SK-N-SH (cell line): ENCODE results near the gene MOB1A. TPM values are rescaled to one million over a fixed set of nuclear protein-coding genes. Genes with fewer than 3 reads are reported as not detected.
A peak's percentile ranks its signal among the peaks of the same experiment; 100 is the strongest.

Source experiments
- CTCF ChIA-PET: fragments of 300-600, 350-600 bp; formaldehyde crosslinking; extraction: SDS; loops from one replicate; lab custom pipeline; 2021; lab: Yijun Ruan, JAX
- POLR2A ChIA-PET: fragments of 350-600 bp; sonication (Branson Sonifier 250); formaldehyde crosslinking; extraction: SDS; loops from one replicate; lab custom pipeline; 2020; ENCODE audit warnings: antibody characterized with exemption, inconsistent platforms; lab: Yijun Ruan, JAX
- DNase-seq: peaks from one replicate; pipeline ENCODE4 v3.0.0; 2012
- H2AFZ ChIP-seq: fragments of 200-600 bp; sonication (generic); 2 replicates; pipeline ENCODE4 v1.8.1; 2016; ENCODE audit warnings: antibody characterized with exemption, mild to moderate bottlenecking, low read depth
- H3F3A ChIP-seq: fragments of 200-600 bp; sonication (generic); replicated peaks from 2 replicates; pipeline ENCODE3; 2016; ENCODE audit warnings: antibody characterized with exemption, mild to moderate bottlenecking; ENCODE audit not compliant: insufficient read depth
- H3K27ac ChIP-seq, 2 experiments: fragments of 200-500 bp in 1 of 2; fragments of 200-600 bp in 1 of 2; sonication (Bioruptor generic) in 1 of 2; sonication (generic), shearing (Covaris generic) in 1 of 2; 2 replicates each; pipeline versions ENCODE4 v1.5.1 to v1.6.1; 2014 to 2016; ENCODE audit warnings: low read depth in 2 of 2, inconsistent platforms in 1 of 2, low read length in 1 of 2, mild to moderate bottlenecking in 1 of 2, mixed read lengths in 1 of 2
- H3K27me3 ChIP-seq: fragments of 200-600 bp; sonication (generic), shearing (Covaris generic); 2 replicates; pipeline ENCODE4 v1.6.1; 2016; ENCODE audit warnings: mixed run types; ENCODE audit not compliant: insufficient read depth
- H3K36me3 ChIP-seq, 2 experiments: fragments of 200-500 bp in 1 of 2; fragments of 200-600 bp in 1 of 2; sonication (Bioruptor generic) in 1 of 2; sonication (generic) in 1 of 2; replicated peaks in 1 of 2; 2 replicates each; pipeline versions ENCODE3 to v1.5.1; 2014 to 2016; ENCODE audit warnings: low read length in 1 of 2, mild to moderate bottlenecking in 1 of 2; ENCODE audit not compliant: insufficient read depth in 2 of 2, control insufficient read depth in 1 of 2
- H3K4me1 ChIP-seq, 2 experiments: fragments of 200-500 bp in 1 of 2; fragments of 200-600 bp in 1 of 2; sonication (Bioruptor generic) in 1 of 2; sonication (generic), shearing (Covaris generic) in 1 of 2; 2 replicates each; pipeline versions ENCODE4 v1.5.1 to v1.6.1; 2014 to 2016; ENCODE audit warnings: low read depth in 1 of 2, low read length in 1 of 2, mixed run types in 1 of 2; ENCODE audit not compliant: insufficient read depth in 2 of 2, control insufficient read depth in 1 of 2
- H3K4me2 ChIP-seq: fragments of 200-600 bp; sonication (generic), shearing (Covaris generic); 2 replicates; pipeline ENCODE4 v1.6.1; 2017; ENCODE audit warnings: mixed run types
- H3K4me3 ChIP-seq, 2 experiments: fragments of 200-500 bp in 1 of 2; fragments of 200-600 bp in 1 of 2; sonication (Bioruptor generic) in 1 of 2; sonication (generic), shearing (Covaris generic) in 1 of 2; 2 replicates each; pipeline versions ENCODE4 v1.5.1 to v1.8.1; 2014 to 2016; ENCODE audit warnings: low read depth in 2 of 2, inconsistent platforms in 1 of 2, low read length in 1 of 2, mild to moderate bottlenecking in 1 of 2, mixed read lengths in 1 of 2, moderate library complexity in 1 of 2
- H3K79me2 ChIP-seq: fragments of 200-600 bp; sonication (generic); 2 replicates; pipeline ENCODE4 v1.8.1; 2017; ENCODE audit warnings: mild to moderate bottlenecking; ENCODE audit not compliant: insufficient read depth
- H3K9ac ChIP-seq: fragments of 200-600 bp; sonication (generic); 2 replicates; pipeline ENCODE4 v1.6.1; 2017; ENCODE audit warnings: mixed run types
- H3K9me2 ChIP-seq: fragments of 200-600 bp; sonication (generic); 2 replicates; pipeline ENCODE4 v1.6.1; 2017; ENCODE audit warnings: mixed run types
- H3K9me3 ChIP-seq: fragments of 200-600 bp; sonication (generic); 2 replicates; pipeline ENCODE4 v1.6.1; 2017; ENCODE audit warnings: mixed run types, mild to moderate bottlenecking, moderate library complexity
- H4K20me1 ChIP-seq: fragments of 200-600 bp; sonication (generic); 2 replicates; pipeline ENCODE4 v1.6.1; 2017; ENCODE audit warnings: mild to moderate bottlenecking, mixed run types; ENCODE audit not compliant: insufficient read depth
- CHD2 ChIP-seq: fragments of 150-350 bp; IDR thresholded peaks from 2 replicates; pipeline ENCODE4 v1.6.1; 2018; ENCODE audit warnings: low read length; ENCODE audit not compliant: partially characterized antibody
- EP300 ChIP-seq, 2 experiments: IDR thresholded peaks; 2 replicates each; pipeline versions ENCODE4 v1.4.0 to v1.6.1; 2012; ENCODE audit warnings: borderline replicate concordance in 1 of 2, low read depth in 1 of 2, low read length in 1 of 2
- FOSL2 ChIP-seq: IDR thresholded peaks from 2 replicates; pipeline ENCODE4 v1.4.0; 2012; ENCODE audit warnings: low read depth, mild to moderate bottlenecking, moderate library complexity, borderline replicate concordance
- FOXJ3 ChIP-seq: sonication (generic); formaldehyde crosslinking; IDR thresholded peaks from 2 replicates; pipeline ENCODE4 v1.5.1; 2020; ENCODE audit warnings: mild to moderate bottlenecking, missing genetic modification reagents
- FOXM1 ChIP-seq: IDR thresholded peaks from 2 replicates; pipeline ENCODE4 v1.4.0; 2012; ENCODE audit warnings: low read depth, mild to moderate bottlenecking
- GATA2 ChIP-seq: sonication (generic); formaldehyde crosslinking; IDR thresholded peaks from 2 replicates; pipeline ENCODE4 v1.5.0; 2020; ENCODE audit warnings: mild to moderate bottlenecking, missing genetic modification reagents
- IRF3 ChIP-seq: fragments of 150-350 bp; IDR thresholded peaks from 2 replicates; pipeline ENCODE4 v1.6.1; 2016; ENCODE audit warnings: mild to moderate bottlenecking, low read depth, low read length
- JUND ChIP-seq: IDR thresholded peaks from 2 replicates; pipeline ENCODE4 v1.4.0; 2012
- MXI1 ChIP-seq: IDR thresholded peaks from 2 replicates; pipeline ENCODE4 v1.6.1; 2012; ENCODE audit warnings: mild to moderate bottlenecking, low read depth, low read length, improper control_type of control experiment
- NFIC ChIP-seq: IDR thresholded peaks from 2 replicates; pipeline ENCODE4 v1.4.0; 2012; ENCODE audit warnings: borderline replicate concordance
- NRF1 ChIP-seq: IDR thresholded peaks from 2 replicates; pipeline ENCODE4 v1.6.1; 2012; ENCODE audit warnings: low read depth, mild to moderate bottlenecking, low read length
- POLR2AphosphoS5 ChIP-seq: IDR thresholded peaks from 2 replicates; pipeline ENCODE4 v1.6.1; 2012; ENCODE audit warnings: low read depth, low read length
- RFX5 ChIP-seq: IDR thresholded peaks from 2 replicates; pipeline ENCODE4 v1.6.1; 2012; ENCODE audit warnings: mild to moderate bottlenecking, improper control_type of control experiment, low read length
- TEAD4 ChIP-seq: IDR thresholded peaks from 2 replicates; pipeline ENCODE4 v1.4.0; 2012; ENCODE audit warnings: mild to moderate bottlenecking, borderline replicate concordance; ENCODE audit not compliant: insufficient read depth
- YY1 ChIP-seq: IDR thresholded peaks from 2 replicates; pipeline ENCODE4 v1.4.0; 2012; ENCODE audit warnings: low read depth, mild to moderate bottlenecking
- ZBTB33 ChIP-seq: IDR thresholded peaks from 2 replicates; pipeline ENCODE4 v1.4.0; 2012; ENCODE audit warnings: low read depth, borderline replicate concordance
- WGBS: methylation state at CpG from one replicate; pipeline ENCODE4 v1.1.6; 2017; ENCODE audit warnings: low lambda C conversion rate; 5-methylcytosine and 5-hydroxymethylcytosine counted together
- polyA plus RNA-seq, 3 experiments: library from polyadenylated mRNA; depleted of rRNA; stranded (reverse); fragments of >200 nt; gene quantifications; 2 replicates each; pipeline ENCODE4 v1.2.3, GENCODE V29; 2012
- TF ChIP-seq, protein P1 (sequence below): fragments of 200-600 bp; sonication (generic); IDR thresholded peaks from 2 replicates; pipeline ENCODE4 v1.6.1; 2017; ENCODE audit warnings: antibody characterized with exemption, mild to moderate bottlenecking, moderate library complexity
- TF ChIP-seq, protein P2 (sequence below): IDR thresholded peaks from 2 replicates; pipeline ENCODE4 v1.4.0; 2012; ENCODE audit warnings: low read depth, borderline replicate concordance
- TF ChIP-seq, protein P3 (sequence below): IDR thresholded peaks from 2 replicates; pipeline ENCODE4 v1.6.1; 2012; ENCODE audit warnings: mild to moderate bottlenecking, low read depth, low read length, moderate library complexity
- TF ChIP-seq, protein P4 (sequence below): fragments of 150-350 bp; IDR thresholded peaks from 2 replicates; pipeline ENCODE4 v1.6.1; 2017; ENCODE audit warnings: antibody characterized with exemption, low read length, low read depth, borderline replicate concordance
- TF ChIP-seq, protein P5 (sequence below): IDR thresholded peaks from 2 replicates; pipeline ENCODE4 v1.4.0; 2012; ENCODE audit warnings: low read depth

MOB1A gene
- polyA plus RNA-seq, 1 of the 3 experiments (the other 2 are of a cell fraction), result 15.3 TPM

- H3K79me2 ChIP-seq, result peaks cover 41% of the 10 kb centered on the region
- H3K9me2 ChIP-seq, result no peaks in the 10 kb centered on the region
- H3K9me3 ChIP-seq, result no peaks in the 10 kb centered on the region
- H2AFZ ChIP-seq, result peak within 1 kb of the TSS; percentile 98
- H3K4me3 ChIP-seq, result peak within 1 kb of the TSS; percentile 93 to 99
- H3K27me3 ChIP-seq, result no peaks in the 10 kb centered on the region
- H3K36me3 ChIP-seq, result peaks cover 20 to 26% of the 10 kb centered on the region in 2 experiments
- H3K9ac ChIP-seq, result peak within 1 kb of the TSS; percentile 74
- WGBS, result 10% methylated on average over 22 of the region's 67 CpGs
- DNase-seq, result peak; percentile 99
- H3K4me1 ChIP-seq, result peaks cover 4 to 22% of the 10 kb centered on the region in 2 experiments; a peak in 3 of 4 replicates
- H4K20me1 ChIP-seq, result no peaks in the 10 kb centered on the region
- ChIA-PET POLR2A (interaction anchor here (0.7 to 3.5 kb wide), 9 partner anchors 13 to 320 kb away, joined by 3 to 8 read pairs (median 4); partner anchors contain the start of genes MOB1A, MTHFD2 and STAMBP), CTCF (interaction anchor here (0.6 to 8.7 kb wide), 28 partner anchors 10 to 410 kb away, joined by 3 to 155 read pairs (median 4); partner anchors contain the start of genes STAMBP and TPRKB)
- peak within 1 kb of the TSS; percentile 93 for H3K4me2 ChIP-seq
- peak within 1 kb of the TSS; percentile 67 to 81 for H3K27ac ChIP-seq
- H3F3A ChIP-seq, result peaks cover 41% of the 10 kb centered on the region
- no peak for TF ChIP-seq JUND
- no peak for TF ChIP-seq TEAD4
- TF ChIP-seq MXI1, result peak; percentile 90
- TF ChIP-seq, protein P1, sequence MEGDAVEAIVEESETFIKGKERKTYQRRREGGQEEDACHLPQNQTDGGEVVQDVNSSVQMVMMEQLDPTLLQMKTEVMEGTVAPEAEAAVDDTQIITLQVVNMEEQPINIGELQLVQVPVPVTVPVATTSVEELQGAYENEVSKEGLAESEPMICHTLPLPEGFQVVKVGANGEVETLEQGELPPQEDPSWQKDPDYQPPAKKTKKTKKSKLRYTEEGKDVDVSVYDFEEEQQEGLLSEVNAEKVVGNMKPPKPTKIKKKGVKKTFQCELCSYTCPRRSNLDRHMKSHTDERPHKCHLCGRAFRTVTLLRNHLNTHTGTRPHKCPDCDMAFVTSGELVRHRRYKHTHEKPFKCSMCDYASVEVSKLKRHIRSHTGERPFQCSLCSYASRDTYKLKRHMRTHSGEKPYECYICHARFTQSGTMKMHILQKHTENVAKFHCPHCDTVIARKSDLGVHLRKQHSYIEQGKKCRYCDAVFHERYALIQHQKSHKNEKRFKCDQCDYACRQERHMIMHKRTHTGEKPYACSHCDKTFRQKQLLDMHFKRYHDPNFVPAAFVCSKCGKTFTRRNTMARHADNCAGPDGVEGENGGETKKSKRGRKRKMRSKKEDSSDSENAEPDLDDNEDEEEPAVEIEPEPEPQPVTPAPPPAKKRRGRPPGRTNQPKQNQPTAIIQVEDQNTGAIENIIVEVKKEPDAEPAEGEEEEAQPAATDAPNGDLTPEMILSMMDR, result peak; percentile 62
- TF ChIP-seq NFIC, result no peak
- peak; percentile 60 for TF ChIP-seq CHD2
- peak; percentile 37; the same call in 1 of the 2 replicates for TF ChIP-seq ZBTB33
- TF ChIP-seq FOXM1, result no peak
- TF ChIP-seq IRF3, result no peak
- TF ChIP-seq, protein P2, sequence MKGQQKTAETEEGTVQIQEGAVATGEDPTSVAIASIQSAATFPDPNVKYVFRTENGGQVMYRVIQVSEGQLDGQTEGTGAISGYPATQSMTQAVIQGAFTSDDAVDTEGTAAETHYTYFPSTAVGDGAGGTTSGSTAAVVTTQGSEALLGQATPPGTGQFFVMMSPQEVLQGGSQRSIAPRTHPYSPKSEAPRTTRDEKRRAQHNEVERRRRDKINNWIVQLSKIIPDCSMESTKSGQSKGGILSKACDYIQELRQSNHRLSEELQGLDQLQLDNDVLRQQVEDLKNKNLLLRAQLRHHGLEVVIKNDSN, result no peak
- TF ChIP-seq NRF1, result no peak
- TF ChIP-seq EP300 (IDR thresholded peaks at IDR 0.05; ENCODE audit: borderline replicate concordance in 1 of 2, low read depth in 1 of 2, low read length in 1 of 2), result no peak
- no peak for TF ChIP-seq FOXJ3 (CRISPR knock-in tag)
- peak; percentile 88 for TF ChIP-seq YY1
- TF ChIP-seq GATA2 (CRISPR knock-in tag), result no peak
- no peak for TF ChIP-seq RFX5
- TF ChIP-seq, protein P3, sequence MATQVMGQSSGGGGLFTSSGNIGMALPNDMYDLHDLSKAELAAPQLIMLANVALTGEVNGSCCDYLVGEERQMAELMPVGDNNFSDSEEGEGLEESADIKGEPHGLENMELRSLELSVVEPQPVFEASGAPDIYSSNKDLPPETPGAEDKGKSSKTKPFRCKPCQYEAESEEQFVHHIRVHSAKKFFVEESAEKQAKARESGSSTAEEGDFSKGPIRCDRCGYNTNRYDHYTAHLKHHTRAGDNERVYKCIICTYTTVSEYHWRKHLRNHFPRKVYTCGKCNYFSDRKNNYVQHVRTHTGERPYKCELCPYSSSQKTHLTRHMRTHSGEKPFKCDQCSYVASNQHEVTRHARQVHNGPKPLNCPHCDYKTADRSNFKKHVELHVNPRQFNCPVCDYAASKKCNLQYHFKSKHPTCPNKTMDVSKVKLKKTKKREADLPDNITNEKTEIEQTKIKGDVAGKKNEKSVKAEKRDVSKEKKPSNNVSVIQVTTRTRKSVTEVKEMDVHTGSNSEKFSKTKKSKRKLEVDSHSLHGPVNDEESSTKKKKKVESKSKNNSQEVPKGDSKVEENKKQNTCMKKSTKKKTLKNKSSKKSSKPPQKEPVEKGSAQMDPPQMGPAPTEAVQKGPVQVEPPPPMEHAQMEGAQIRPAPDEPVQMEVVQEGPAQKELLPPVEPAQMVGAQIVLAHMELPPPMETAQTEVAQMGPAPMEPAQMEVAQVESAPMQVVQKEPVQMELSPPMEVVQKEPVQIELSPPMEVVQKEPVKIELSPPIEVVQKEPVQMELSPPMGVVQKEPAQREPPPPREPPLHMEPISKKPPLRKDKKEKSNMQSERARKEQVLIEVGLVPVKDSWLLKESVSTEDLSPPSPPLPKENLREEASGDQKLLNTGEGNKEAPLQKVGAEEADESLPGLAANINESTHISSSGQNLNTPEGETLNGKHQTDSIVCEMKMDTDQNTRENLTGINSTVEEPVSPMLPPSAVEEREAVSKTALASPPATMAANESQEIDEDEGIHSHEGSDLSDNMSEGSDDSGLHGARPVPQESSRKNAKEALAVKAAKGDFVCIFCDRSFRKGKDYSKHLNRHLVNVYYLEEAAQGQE, result peak; percentile 54
- no peak for TF ChIP-seq FOSL2
- TF ChIP-seq, protein P4, sequence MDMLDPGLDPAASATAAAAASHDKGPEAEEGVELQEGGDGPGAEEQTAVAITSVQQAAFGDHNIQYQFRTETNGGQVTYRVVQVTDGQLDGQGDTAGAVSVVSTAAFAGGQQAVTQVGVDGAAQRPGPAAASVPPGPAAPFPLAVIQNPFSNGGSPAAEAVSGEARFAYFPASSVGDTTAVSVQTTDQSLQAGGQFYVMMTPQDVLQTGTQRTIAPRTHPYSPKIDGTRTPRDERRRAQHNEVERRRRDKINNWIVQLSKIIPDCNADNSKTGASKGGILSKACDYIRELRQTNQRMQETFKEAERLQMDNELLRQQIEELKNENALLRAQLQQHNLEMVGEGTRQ, result no peak
- TF ChIP-seq, protein P5, sequence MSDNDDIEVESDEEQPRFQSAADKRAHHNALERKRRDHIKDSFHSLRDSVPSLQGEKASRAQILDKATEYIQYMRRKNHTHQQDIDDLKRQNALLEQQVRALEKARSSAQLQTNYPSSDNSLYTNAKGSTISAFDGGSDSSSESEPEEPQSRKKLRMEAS, result peak; percentile 54
- peak; percentile 80 for TF ChIP-seq POLR2AphosphoS5
These were observed 30.8 kb downstream of the MOB1A start, which contains the start of gene BOLA3 for GRCh38 chr2:74147727-74148456. TSS of gene BOLA3 (minus strand) at chr2:74147912. CDS start at chr2:74147874, 38 bp downstream.
